ENCODE data around the gene C19orf33. TPM values are rescaled to one million over a fixed set of nuclear protein-coding genes. Genes with fewer than 3 reads are reported as not detected.
A peak's percentile ranks its signal among the peaks of the same experiment; 100 is the strongest.

Gene C19orf33
- total RNA-seq, 1 donor = 1.3 TPM

GRCh38 chr19:38323291-38323690 is 19.2 kb downstream of the C19orf33 start:
- DNase-seq (ENCODE audit: low read depth) = no peak
- no peak for TF ChIP-seq CTCF (IDR thresholded peaks at IDR 0.05; ENCODE audit: insufficient read depth, low read depth, low read length)
- H3K4me3 ChIP-seq (ENCODE audit: low read depth, low read length) = no peak overlapping the region

GRCh38 chr19:38324431-38324830 is 20.4 kb downstream of the C19orf33 start:
- no peak for DNase-seq (ENCODE audit: low read depth)
- H3K4me3 ChIP-seq (ENCODE audit: low read depth, low read length) = no peak overlapping the region
- TF ChIP-seq CTCF (IDR thresholded peaks at IDR 0.05; ENCODE audit: insufficient read depth, low read depth, low read length) = no peak

GRCh38 chr19:38326591-38326990 is 22.5 kb downstream of the C19orf33 start:
- TF ChIP-seq CTCF (IDR thresholded peaks at IDR 0.05; ENCODE audit: insufficient read depth, low read depth, low read length) = no peak
- no peak overlapping the region for H3K4me3 ChIP-seq (ENCODE audit: low read depth, low read length)
- no peak for DNase-seq (ENCODE audit: low read depth)

- no peak for DNase-seq (ENCODE audit: low read depth)
- no peak overlapping the region for H3K4me3 ChIP-seq (ENCODE audit: low read depth, low read length)
- TF ChIP-seq CTCF (IDR thresholded peaks at IDR 0.05; ENCODE audit: insufficient read depth, low read depth, low read length) = no peak
These were observed 25.6 kb downstream of the C19orf33 start for GRCh38 chr19:38329651-38330050.

- DNase-seq (ENCODE audit: low read depth) = no peak
- no peak for TF ChIP-seq CTCF (IDR thresholded peaks at IDR 0.05; ENCODE audit: insufficient read depth, low read depth, low read length)
- no peak overlapping the region for H3K4me3 ChIP-seq (ENCODE audit: low read depth, low read length)
These were observed 27.7 kb downstream of the C19orf33 start for GRCh38 chr19:38331728-38332127.

GRCh38 chr19:38333245-38333644 is 29.2 kb downstream of the C19orf33 start:
- no peak for TF ChIP-seq CTCF (IDR thresholded peaks at IDR 0.05; ENCODE audit: insufficient read depth, low read depth, low read length)
- no peak overlapping the region for H3K4me3 ChIP-seq (ENCODE audit: low read depth, low read length)
- no peak for DNase-seq (ENCODE audit: low read depth)

- TF ChIP-seq CTCF (IDR thresholded peaks at IDR 0.05; ENCODE audit: insufficient read depth, low read depth, low read length) = no peak
- peak; percentile 96 for DNase-seq (ENCODE audit: low read depth)
- peak overlapping the region; percentile 95 for H3K4me3 ChIP-seq (ENCODE audit: low read depth, low read length)
These were observed 32.0 kb downstream of the C19orf33 start for GRCh38 chr19:38335949-38336637.
